Left lobe of liver (tissue), 2 donors: ENCODE measurements around the gene OTOF. TPM values are rescaled to one million over a fixed set of nuclear protein-coding genes. Genes with fewer than 3 reads are reported as not detected.

Source experiments
- ATAC-seq: fragments of 200-7000 bp; cut with Tn5 transposase; one replicate; pipeline ENCODE4 v1.9.1; 2020; ENCODE audit warnings: mild to moderate bottlenecking, moderate library complexity
- DNase-seq: peaks from one replicate; pipeline ENCODE4 v3.0.0-alpha.2; 2020; ENCODE audit warnings: low spot score
- total RNA-seq: library from RNA; stranded (reverse); gene quantifications from one replicate; pipeline ENCODE4 v1.2.1, GENCODE V29; 2021
- donor health status: DM: no; HTN: no; CAD: no; lungs with moderate emphysema.
- donor health status: DM: no; HTN: yes; CAD: no.

The OTOF gene
- total RNA-seq, 1 donor from 2014 or later = 0.05 TPM

- DNase-seq (no peak), ATAC-seq (peak; percentile 85)
Observed at GRCh38 chr2:26503231-26503880, 25.4 kb upstream of the OTOF start.

- DNase-seq = no peak
- ATAC-seq = no peak
Observed at GRCh38 chr2:26500406-26500805, 22.5 kb upstream of the OTOF start.

- no peak for ATAC-seq
- no peak for DNase-seq
Observed at GRCh38 chr2:26495705-26496297, 17.9 kb upstream of the OTOF start.

GRCh38 chr2:26494891-26495290, 17.0 kb upstream of the OTOF start:
- DNase-seq = no peak

GRCh38 chr2:26494199-26494598, 16.3 kb upstream of the OTOF start:
- no peak for ATAC-seq
- no peak for DNase-seq

More at GRCh38 chr2:26494891-26495290, 17.0 kb upstream of the OTOF start:
- ATAC-seq = no peak

- DNase-seq (no peak), ATAC-seq (no peak)
Observed at GRCh38 chr2:26493566-26493965, 15.6 kb upstream of the OTOF start.

GRCh38 chr2:26492749-26493515, 15.0 kb upstream of the OTOF start:
- ATAC-seq = no peak
- DNase-seq = no peak

GRCh38 chr2:26491563-26492167, 13.7 kb upstream of the OTOF start:
- DNase-seq (peak; percentile 88), ATAC-seq (peak; percentile 95)

- DNase-seq (no peak), ATAC-seq (no peak)
Observed at GRCh38 chr2:26489213-26489850, 11.4 kb upstream of the OTOF start.

GRCh38 chr2:26488463-26489212, 10.7 kb upstream of the OTOF start:
- ATAC-seq (no peak), DNase-seq (no peak)

GRCh38 chr2:26487192-26487591, 9.3 kb upstream of the OTOF start:
- ATAC-seq = no peak
- no peak for DNase-seq

- DNase-seq (no peak), ATAC-seq (no peak)
Observed at GRCh38 chr2:26486789-26487188, 8.9 kb upstream of the OTOF start.

GRCh38 chr2:26485725-26486418, 7.9 kb upstream of the OTOF start:
- ATAC-seq (no peak), DNase-seq (no peak)

- DNase-seq (no peak), ATAC-seq (no peak)
Observed at GRCh38 chr2:26485099-26485498, 7.2 kb upstream of the OTOF start.

- no peak for ATAC-seq
- DNase-seq = no peak
Observed at GRCh38 chr2:26484579-26484978, 6.7 kb upstream of the OTOF start.

- DNase-seq = peak; percentile 74
- ATAC-seq = peak; percentile 85
Observed at GRCh38 chr2:26483957-26484565, 6.1 kb upstream of the OTOF start.

- DNase-seq (no peak), ATAC-seq (peak; percentile 57)
Observed at GRCh38 chr2:26483516-26483915, 5.6 kb upstream of the OTOF start.

- DNase-seq (no peak), ATAC-seq (no peak)
Observed at GRCh38 chr2:26483027-26483326, 5.1 kb upstream of the OTOF start.

GRCh38 chr2:26482211-26483026, 4.5 kb upstream of the OTOF start:
- no peak for DNase-seq

More at GRCh38 chr2:26482211-26483026, 4.5 kb upstream of the OTOF start:
- peak; percentile 17 for ATAC-seq
